Prostate gland (tissue), 2 donors: ENCODE data around the gene CAD.

Experiments
- CTCF ChIP-seq, 4 experiments: fragments of 200-600 bp in 2 of 4; fragments of 450-650 bp in 2 of 4; sonication (generic) in 2 of 4; IDR thresholded peaks; 1 replicate in 3 of 4; 2 replicates in 1 of 4; pipeline ENCODE4 v1.5.1; 2016 to 2019; ENCODE audit warnings: antibody characterized with exemption in 4 of 4, mild to moderate bottlenecking in 2 of 4, moderate library complexity in 2 of 4
- POLR2A ChIP-seq: fragments of 450-650 bp; IDR thresholded peaks from one replicate; pipeline ENCODE4 v1.6.1; 2016; ENCODE audit warnings: antibody characterized with exemption, mild to moderate bottlenecking
- POLR2AphosphoS5 ChIP-seq: sonication (generic); formaldehyde crosslinking; IDR thresholded peaks from one replicate; pipeline ENCODE4 v1.6.1; 2017; ENCODE audit warnings: antibody characterized with exemption

GRCh38 chr2:27231921-27232320, 14.8 kb downstream of the CAD start:
- no peak for TF ChIP-seq CTCF (IDR thresholded peaks at IDR 0.05)
- no peak for TF ChIP-seq POLR2AphosphoS5
- TF ChIP-seq POLR2A: no peak
